ENCODE results near the gene SLC35F1. TPM values are rescaled to one million over a fixed set of nuclear protein-coding genes. Genes with fewer than 3 reads are reported as not detected.
A peak's percentile ranks its signal among the peaks of the same experiment; 100 is the strongest.

Gene SLC35F1
- total and polyA plus RNA-seq, 3 experiments from 2014 or later = not detected

GRCh38 chr6:117907601-117908245 is 659 bp downstream of the SLC35F1 start:
- peaks cover 48 to 73% of the 10 kb centered on the region in 2 donors for H3K27me3 Mint-ChIP-seq
- POLR2A ChIA-PET = no interaction called here

GRCh38 chr6:117908246-117909068 is 1.4 kb downstream of the SLC35F1 start:
- DNase-seq = no peak
- peak overlapping the region; percentile 49 to 79 (median 72) for H3K4me3 Mint-ChIP-seq
- peaks cover 46 to 79% of the 10 kb centered on the region in 2 donors for H3K27me3 Mint-ChIP-seq
- H3K9me3 ChIP-seq (ENCODE audit: low read length) = no peaks in the 10 kb centered on the region
- H3K27ac Mint-ChIP-seq = no peak overlapping the region
- peaks cover 0 to 3% (median 0%) of the 10 kb centered on the region in 3 donors for H3K36me3 Mint-ChIP-seq
- H3K36me3 ChIP-seq (ENCODE audit: insufficient read depth, low read length) = no peaks in the 10 kb centered on the region
- H3K4me3 ChIP-seq (ENCODE audit: low read length) = no peak overlapping the region
- peaks cover 6 to 10% (median 10%) of the 10 kb centered on the region in 3 donors for H3K4me1 Mint-ChIP-seq
- H3K27ac ChIP-seq (ENCODE audit: low read depth, low read length) = no peak overlapping the region
- H3K27me3 ChIP-seq (ENCODE audit: insufficient read depth, low read length, poor library complexity, severe bottlenecking) = peaks cover 17% of the 10 kb centered on the region
- H3K4me1 ChIP-seq (ENCODE audit: insufficient read depth, low read length) = no peaks in the 10 kb centered on the region
- CTCF ChIA-PET = no interaction called here
- H3K9me3 Mint-ChIP-seq = peaks cover 0 to 4% (median 0%) of the 10 kb centered on the region in 5 donors
- POLR2A ChIA-PET = no interaction called here

More at GRCh38 chr6:117907601-117908245, 659 bp downstream of the SLC35F1 start:
- CTCF ChIA-PET = no interaction called here
- Histone ChIP-seq H3K27ac (ENCODE audit: low read depth, low read length) (no peak overlapping the region), H3K4me3 (ENCODE audit: low read length) (no peak overlapping the region), H3K9me3 (ENCODE audit: low read length) (no peaks in the 10 kb centered on the region), H3K4me1 (ENCODE audit: insufficient read depth, low read length) (no peaks in the 10 kb centered on the region), H3K36me3 (ENCODE audit: insufficient read depth, low read length) (no peaks in the 10 kb centered on the region), H3K27me3 (ENCODE audit: insufficient read depth, low read length, poor library complexity, severe bottlenecking) (peaks cover 17% of the 10 kb centered on the region)
- Mint-ChIP-seq H3K36me3 (peaks cover 0 to 3% (median 0%) of the 10 kb centered on the region in 3 donors), H3K9me3 (peaks cover 0 to 4% (median 0%) of the 10 kb centered on the region in 5 donors), H3K27ac (no peak overlapping the region), H3K4me3 (no peak overlapping the region), H3K4me1 (peaks cover 6 to 10% (median 10%) of the 10 kb centered on the region in 3 donors)
- no peak for DNase-seq

GRCh38 chr6:117909638-117910037 is 2.6 kb downstream of the SLC35F1 start:
- ChIA-PET POLR2A (no interaction called here), CTCF (no interaction called here)
- Mint-ChIP-seq H3K4me3 (no peak overlapping the region), H3K4me1 (peaks cover 6 to 10% (median 10%) of the 10 kb centered on the region in 3 donors), H3K36me3 (peaks cover 0 to 3% (median 0%) of the 10 kb centered on the region in 3 donors), H3K27me3 (peaks cover 38 to 67% of the 10 kb centered on the region in 2 donors), H3K27ac (no peak overlapping the region), H3K9me3 (peaks cover 0 to 4% (median 0%) of the 10 kb centered on the region in 5 donors)
- no peaks in the 10 kb centered on the region for H3K9me3 ChIP-seq (ENCODE audit: low read length)
- no peak for DNase-seq
- no peak overlapping the region for H3K27ac ChIP-seq (ENCODE audit: low read depth, low read length)
- peaks cover 17% of the 10 kb centered on the region for H3K27me3 ChIP-seq (ENCODE audit: insufficient read depth, low read length, poor library complexity, severe bottlenecking)
- H3K36me3 ChIP-seq (ENCODE audit: insufficient read depth, low read length) = no peaks in the 10 kb centered on the region
- no peak overlapping the region for H3K4me3 ChIP-seq (ENCODE audit: low read length)
- no peaks in the 10 kb centered on the region for H3K4me1 ChIP-seq (ENCODE audit: insufficient read depth, low read length)

- Histone ChIP-seq H3K9me3 (ENCODE audit: low read length) (no peaks in the 10 kb centered on the region), H3K4me1 (ENCODE audit: insufficient read depth, low read length) (no peaks in the 10 kb centered on the region), H3K27ac (ENCODE audit: low read depth, low read length) (no peak overlapping the region), H3K36me3 (ENCODE audit: insufficient read depth, low read length) (no peaks in the 10 kb centered on the region), H3K27me3 (ENCODE audit: insufficient read depth, low read length, poor library complexity, severe bottlenecking) (peaks cover 17% of the 10 kb centered on the region), H3K4me3 (ENCODE audit: low read length) (no peak overlapping the region)
- ChIA-PET CTCF (no interaction called here), POLR2A (no interaction called here)
- DNase-seq = no peak
- Mint-ChIP-seq H3K4me3 (no peak overlapping the region), H3K27ac (no peak overlapping the region), H3K9me3 (peaks cover 0 to 4% (median 0%) of the 10 kb centered on the region in 5 donors), H3K4me1 (peaks cover 6 to 10% (median 10%) of the 10 kb centered on the region in 3 donors), H3K27me3 (peaks cover 30 to 58% of the 10 kb centered on the region in 2 donors), H3K36me3 (peaks cover 0 to 3% (median 0%) of the 10 kb centered on the region in 3 donors)
These were observed 3.5 kb downstream of the SLC35F1 start for GRCh38 chr6:117910549-117910948.

GRCh38 chr6:117911150-117911549 is 4.1 kb downstream of the SLC35F1 start:
- H3K9me3 Mint-ChIP-seq = peaks cover 0 to 3% (median 0%) of the 10 kb centered on the region in 5 donors
- H3K4me3 Mint-ChIP-seq = no peak overlapping the region
- CTCF ChIA-PET = no interaction called here
- POLR2A ChIA-PET = no interaction called here
- DNase-seq = no peak
- H3K27ac Mint-ChIP-seq = no peak overlapping the region
- peaks cover 6 to 10% (median 10%) of the 10 kb centered on the region in 3 donors for H3K4me1 Mint-ChIP-seq
- peaks cover 0 to 3% (median 0%) of the 10 kb centered on the region in 3 donors for H3K36me3 Mint-ChIP-seq
- no peak overlapping the region for H3K27ac ChIP-seq (ENCODE audit: low read depth, low read length)
- H3K4me1 ChIP-seq (ENCODE audit: insufficient read depth, low read length) = no peaks in the 10 kb centered on the region
- peaks cover 15% of the 10 kb centered on the region for H3K27me3 ChIP-seq (ENCODE audit: insufficient read depth, low read length, poor library complexity, severe bottlenecking)
- H3K27me3 Mint-ChIP-seq = peaks cover 25 to 52% of the 10 kb centered on the region in 2 donors
- no peaks in the 10 kb centered on the region for H3K36me3 ChIP-seq (ENCODE audit: insufficient read depth, low read length)
- H3K9me3 ChIP-seq (ENCODE audit: low read length) = no peaks in the 10 kb centered on the region
- no peak overlapping the region for H3K4me3 ChIP-seq (ENCODE audit: low read length)

GRCh38 chr6:117911660-117912059 is 4.6 kb downstream of the SLC35F1 start:
- Mint-ChIP-seq H3K4me1 (peaks cover 5 to 8% (median 8%) of the 10 kb centered on the region in 3 donors), H3K4me3 (no peak overlapping the region), H3K27me3 (peaks cover 21 to 47% of the 10 kb centered on the region in 2 donors), H3K36me3 (peaks cover 0 to 3% (median 0%) of the 10 kb centered on the region in 3 donors), H3K27ac (peak overlapping the region in 1 of 8 donors; percentile 74), H3K9me3 (peaks cover 0 to 3% (median 0%) of the 10 kb centered on the region in 5 donors)
- no peaks in the 10 kb centered on the region for H3K36me3 ChIP-seq (ENCODE audit: insufficient read depth, low read length)
- POLR2A ChIA-PET = no interaction called here
- H3K27me3 ChIP-seq (ENCODE audit: insufficient read depth, low read length, poor library complexity, severe bottlenecking) = peaks cover 10% of the 10 kb centered on the region
- H3K4me3 ChIP-seq (ENCODE audit: low read length) = no peak overlapping the region
- CTCF ChIA-PET = no interaction called here
- no peaks in the 10 kb centered on the region for H3K9me3 ChIP-seq (ENCODE audit: low read length)
- no peak overlapping the region for H3K27ac ChIP-seq (ENCODE audit: low read depth, low read length)
- no peak for DNase-seq
- no peaks in the 10 kb centered on the region for H3K4me1 ChIP-seq (ENCODE audit: insufficient read depth, low read length)

GRCh38 chr6:117915846-117916245 is 8.8 kb downstream of the SLC35F1 start:
- H3K27me3 ChIP-seq (ENCODE audit: insufficient read depth, low read length, poor library complexity, severe bottlenecking) = no peaks in the 10 kb centered on the region
- H3K9me3 ChIP-seq (ENCODE audit: low read length) = no peaks in the 10 kb centered on the region
- Mint-ChIP-seq H3K9me3 (no peaks in the 10 kb centered on the region), H3K27ac (no peak overlapping the region), H3K27me3 (peaks cover 4 to 21% of the 10 kb centered on the region in 2 donors), H3K36me3 (no peaks in the 10 kb centered on the region), H3K4me1 (no peaks in the 10 kb centered on the region), H3K4me3 (no peak overlapping the region)
- H3K4me1 ChIP-seq (ENCODE audit: insufficient read depth, low read length) = no peaks in the 10 kb centered on the region
- CTCF ChIA-PET = no interaction called here
- no peak overlapping the region for H3K4me3 ChIP-seq (ENCODE audit: low read length)
- POLR2A ChIA-PET = no interaction called here
- H3K27ac ChIP-seq (ENCODE audit: low read depth, low read length) = no peak overlapping the region
- H3K36me3 ChIP-seq (ENCODE audit: insufficient read depth, low read length) = no peaks in the 10 kb centered on the region
- no peak for DNase-seq

GRCh38 chr6:117916483-117916882 is 9.4 kb downstream of the SLC35F1 start:
- Mint-ChIP-seq H3K27me3 (peaks cover 4 to 20% of the 10 kb centered on the region in 2 donors), H3K4me3 (no peak overlapping the region), H3K4me1 (no peaks in the 10 kb centered on the region), H3K27ac (no peak overlapping the region), H3K9me3 (no peaks in the 10 kb centered on the region), H3K36me3 (no peaks in the 10 kb centered on the region)
- H3K4me1 ChIP-seq (ENCODE audit: insufficient read depth, low read length) = no peaks in the 10 kb centered on the region
- H3K36me3 ChIP-seq (ENCODE audit: insufficient read depth, low read length) = no peaks in the 10 kb centered on the region
- H3K27me3 ChIP-seq (ENCODE audit: insufficient read depth, low read length, poor library complexity, severe bottlenecking) = no peaks in the 10 kb centered on the region
- no peaks in the 10 kb centered on the region for H3K9me3 ChIP-seq (ENCODE audit: low read length)
- no peak overlapping the region for H3K4me3 ChIP-seq (ENCODE audit: low read length)
- ChIA-PET CTCF (no interaction called here), POLR2A (no interaction called here)
- DNase-seq = no peak
- no peak overlapping the region for H3K27ac ChIP-seq (ENCODE audit: low read depth, low read length)

All from CD8-positive, alpha-beta memory T cell (primary cell).